GM12801 (cell line): ENCODE data around the gene LAMTOR3.

Experiments
- TF ChIP-seq, protein P1 (sequence below): IDR thresholded peaks from one replicate; pipeline ENCODE4 v1.5.1; 2011; ENCODE audit warnings: control low read depth; ENCODE audit not compliant: insufficient read length; ENCODE audit errors: extremely low read depth

Gene LAMTOR3

DNA sequence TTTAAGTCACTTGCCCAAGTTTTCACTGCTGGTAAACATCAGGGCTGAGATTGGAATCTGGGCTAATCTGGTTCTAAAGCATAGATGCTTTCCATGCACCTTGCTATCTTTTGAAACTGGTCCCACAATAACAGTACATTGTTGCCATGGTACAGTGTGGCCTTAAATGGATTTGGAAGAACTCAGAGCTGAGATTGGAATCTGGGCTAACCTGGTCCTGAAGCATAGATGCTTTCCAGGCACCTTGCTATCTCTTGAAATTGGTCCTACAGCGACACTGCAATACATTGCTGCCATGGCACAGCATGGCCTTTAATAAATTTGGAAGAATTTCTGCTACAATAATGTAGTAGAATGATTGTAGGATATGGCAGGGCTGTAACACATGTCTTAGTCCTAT, 49.0 kb downstream of the LAMTOR3 start:
- TF ChIP-seq, protein P1, sequence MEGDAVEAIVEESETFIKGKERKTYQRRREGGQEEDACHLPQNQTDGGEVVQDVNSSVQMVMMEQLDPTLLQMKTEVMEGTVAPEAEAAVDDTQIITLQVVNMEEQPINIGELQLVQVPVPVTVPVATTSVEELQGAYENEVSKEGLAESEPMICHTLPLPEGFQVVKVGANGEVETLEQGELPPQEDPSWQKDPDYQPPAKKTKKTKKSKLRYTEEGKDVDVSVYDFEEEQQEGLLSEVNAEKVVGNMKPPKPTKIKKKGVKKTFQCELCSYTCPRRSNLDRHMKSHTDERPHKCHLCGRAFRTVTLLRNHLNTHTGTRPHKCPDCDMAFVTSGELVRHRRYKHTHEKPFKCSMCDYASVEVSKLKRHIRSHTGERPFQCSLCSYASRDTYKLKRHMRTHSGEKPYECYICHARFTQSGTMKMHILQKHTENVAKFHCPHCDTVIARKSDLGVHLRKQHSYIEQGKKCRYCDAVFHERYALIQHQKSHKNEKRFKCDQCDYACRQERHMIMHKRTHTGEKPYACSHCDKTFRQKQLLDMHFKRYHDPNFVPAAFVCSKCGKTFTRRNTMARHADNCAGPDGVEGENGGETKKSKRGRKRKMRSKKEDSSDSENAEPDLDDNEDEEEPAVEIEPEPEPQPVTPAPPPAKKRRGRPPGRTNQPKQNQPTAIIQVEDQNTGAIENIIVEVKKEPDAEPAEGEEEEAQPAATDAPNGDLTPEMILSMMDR: no peak

DNA sequence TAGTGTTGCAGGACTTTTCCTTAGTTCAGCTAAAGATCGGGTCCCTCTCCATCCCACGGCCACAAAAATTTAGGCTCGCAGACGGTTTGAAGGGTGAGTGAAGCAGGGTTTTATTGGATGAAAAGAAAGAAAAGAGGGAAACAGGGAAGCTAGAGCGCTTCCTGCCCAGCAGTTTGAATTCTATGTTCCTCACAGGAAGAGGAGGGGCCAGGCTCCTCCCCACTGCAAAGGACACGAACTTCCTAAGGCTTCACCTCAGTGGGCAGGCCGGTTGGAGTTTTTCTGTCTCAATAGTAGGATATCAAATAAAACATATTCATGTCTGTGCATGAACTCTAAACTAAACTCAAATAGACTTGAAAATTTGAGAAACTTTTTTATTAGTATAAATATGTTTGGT, 50.2 kb downstream of the LAMTOR3 start:
- TF ChIP-seq, protein P1: no peak

DNA sequence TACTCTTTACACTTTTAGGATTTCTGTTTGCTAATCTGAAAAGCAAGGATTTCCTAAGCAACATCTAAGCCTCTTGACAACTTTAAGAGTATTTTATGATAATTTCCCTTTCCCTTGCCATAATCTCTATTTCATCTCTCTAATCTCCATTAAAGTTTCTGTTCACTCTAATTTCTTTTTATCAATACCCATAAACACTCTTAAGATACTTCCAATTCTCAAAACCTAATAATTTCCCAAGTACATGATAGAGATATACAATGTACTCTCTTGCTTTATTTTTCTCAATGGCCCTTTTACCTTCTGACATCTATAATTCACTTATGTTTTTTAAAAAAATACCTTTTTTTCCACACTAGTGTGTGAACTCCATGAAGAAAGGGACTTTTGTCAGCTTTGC, 50.8 kb downstream of the LAMTOR3 start:
- TF ChIP-seq, protein P1: no peak

DNA sequence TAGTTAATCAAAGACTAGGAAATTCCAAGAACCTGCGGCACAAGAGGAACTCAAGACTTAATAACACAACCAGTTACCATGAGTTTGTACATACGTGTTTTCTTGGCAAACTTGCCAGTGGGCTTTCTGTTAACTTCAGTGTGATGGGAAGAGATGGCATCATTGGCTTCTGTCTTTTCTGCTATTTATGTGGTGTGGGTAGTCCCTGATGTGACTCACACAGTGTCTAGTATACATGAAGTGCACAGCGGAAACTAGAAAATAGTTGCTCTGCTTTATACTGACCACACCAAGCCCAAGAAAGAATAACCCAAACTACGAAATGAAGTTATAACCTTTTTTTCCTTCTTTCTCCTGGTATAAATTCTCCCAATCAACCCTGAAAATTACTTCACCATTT, 53.1 kb downstream of the LAMTOR3 start:
- TF ChIP-seq, protein P1: no peak

DNA sequence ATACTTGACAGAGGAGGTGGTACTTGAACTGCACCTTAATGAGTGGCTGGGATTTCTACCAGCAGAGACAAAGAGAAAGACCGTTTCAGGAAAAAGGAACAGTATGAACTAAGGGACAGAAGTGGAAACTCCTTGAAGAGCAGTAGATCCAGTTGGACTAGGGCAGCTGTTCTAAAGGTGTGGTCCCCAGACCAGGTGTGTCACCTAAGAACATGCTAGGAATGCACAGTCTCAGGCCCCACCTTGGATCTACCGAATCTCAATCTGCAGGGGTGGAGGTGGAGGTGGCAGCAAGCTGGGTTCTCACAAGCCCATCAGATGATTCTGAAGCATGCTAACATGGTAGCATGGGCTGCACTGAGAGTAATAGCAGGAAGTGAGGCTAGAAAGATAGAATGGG, 55.3 kb downstream of the LAMTOR3 start:
- TF ChIP-seq, protein P1: no peak

DNA sequence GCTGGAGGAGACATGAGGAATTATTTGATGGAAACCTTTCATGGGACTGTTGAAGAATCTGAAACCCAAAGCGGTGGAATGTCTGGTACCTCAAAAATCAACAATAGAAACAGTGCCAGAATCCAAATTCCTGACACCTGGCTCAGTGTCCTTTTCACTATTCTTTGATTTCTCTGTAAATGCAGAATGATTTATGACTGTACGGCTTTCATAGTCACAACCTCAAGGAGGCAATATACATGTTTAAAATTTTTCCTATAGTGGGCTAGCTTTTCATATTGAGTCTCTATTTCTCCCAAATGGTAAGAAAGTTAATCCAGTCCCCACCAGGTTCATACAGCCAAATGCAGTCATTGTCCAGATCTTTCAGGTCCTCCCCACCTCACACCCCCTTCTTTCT, 58.3 kb downstream of the LAMTOR3 start:
- TF ChIP-seq, protein P1: no peak

DNA sequence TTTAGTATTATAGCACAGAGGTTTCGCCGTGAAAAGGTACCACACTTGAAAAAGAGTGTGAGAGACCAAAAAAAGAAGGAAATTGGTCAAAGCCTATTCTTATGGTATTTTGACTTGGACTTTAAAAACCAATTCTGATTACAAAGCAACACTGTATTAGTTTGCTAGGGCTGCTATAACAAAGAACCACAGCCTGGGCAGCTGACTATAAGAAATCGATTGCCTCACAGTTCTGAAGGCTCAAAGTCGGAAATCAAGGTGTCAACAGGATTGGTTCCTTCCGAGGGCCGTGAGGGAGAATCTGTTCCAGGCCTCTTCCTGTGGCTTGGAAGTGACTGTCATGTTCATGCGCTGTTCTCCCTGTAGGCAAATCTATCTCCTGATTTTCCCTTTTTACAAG, 59.7 kb downstream of the LAMTOR3 start:
- TF ChIP-seq, protein P1: no peak

DNA sequence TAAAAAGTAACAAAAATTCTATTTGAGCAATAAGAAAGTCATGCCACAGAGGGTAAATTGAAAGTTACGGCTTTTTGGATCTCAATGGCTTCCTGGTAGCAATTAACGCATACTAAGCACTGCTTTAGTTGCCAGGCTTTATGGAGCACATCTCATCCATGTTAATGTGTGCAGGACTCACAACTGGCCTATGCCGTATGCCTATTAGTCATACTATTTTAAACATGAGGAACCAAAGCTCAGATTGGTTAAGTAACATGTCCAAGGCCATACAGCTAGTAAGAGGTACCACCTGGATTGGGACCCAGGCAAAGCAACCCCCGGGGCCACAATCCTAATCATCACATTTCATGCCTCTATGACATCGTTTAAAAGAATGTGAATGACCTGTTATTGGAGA, 60.5 kb downstream of the LAMTOR3 start:
- TF ChIP-seq, protein P1: no peak
